GM12891 (cell line): ENCODE data around the gene TK2.

Experiments used
- PAX5 ChIP-seq: IDR thresholded peaks from 2 replicates; pipeline ENCODE4 v1.6.1; 2011; ENCODE audit warnings: low read length, moderate library complexity, mild to moderate bottlenecking; ENCODE audit not compliant: insufficient read depth, severe bottlenecking
- POLR2A ChIP-seq: IDR thresholded peaks from 2 replicates; pipeline ENCODE4 v1.6.1; 2011; ENCODE audit warnings: low read depth, low read length, control low read depth
- POLR2AphosphoS5 ChIP-seq: IDR thresholded peaks from 2 replicates; pipeline ENCODE4 v1.6.1; 2011; ENCODE audit warnings: low read depth, low read length, control low read depth
- SPI1 ChIP-seq: IDR thresholded peaks from 2 replicates; pipeline ENCODE4 v1.6.1; 2011; ENCODE audit warnings: low read depth, low read length, control low read depth
- TAF1 ChIP-seq: IDR thresholded peaks from 2 replicates; pipeline ENCODE4 v1.6.1; 2011; ENCODE audit warnings: low read depth, low read length, control low read depth

DNA sequence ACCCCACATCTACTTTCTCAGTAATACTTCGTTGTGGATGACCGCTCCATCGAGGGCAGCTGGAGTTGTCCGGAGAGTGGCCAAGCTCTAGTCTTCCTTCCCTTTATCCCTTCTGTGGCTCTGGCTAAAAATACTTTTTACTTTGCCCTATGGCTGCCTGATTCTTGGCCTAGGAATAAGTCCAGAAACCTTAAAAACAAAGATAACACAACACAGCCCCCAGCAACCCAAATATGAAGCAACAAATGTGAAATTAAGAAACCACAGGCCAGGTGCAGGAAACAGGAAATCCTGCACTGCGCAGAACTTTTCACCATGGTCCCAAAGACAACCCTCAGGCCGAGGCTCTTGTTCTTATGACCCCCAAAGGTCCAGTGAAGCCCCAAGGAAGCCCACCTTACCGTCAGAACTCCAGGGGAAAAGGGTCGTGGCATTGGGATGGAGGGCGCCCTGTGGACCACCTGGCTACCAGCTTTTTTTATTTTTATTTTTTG, 26.0 kb downstream of the TK2 start:
- TF ChIP-seq POLR2A (no peak), POLR2AphosphoS5 (no peak), TAF1 (no peak), PAX5 (no peak), SPI1 (peak; percentile 49; the same call in 1 of the 2 replicates)
